Left kidney (tissue), 8 donors: ENCODE results near the gene THY1. TPM values are rescaled to one million over a fixed set of nuclear protein-coding genes. Genes with fewer than 3 reads are reported as not detected.
"Not testable (repeated sequence)": the region's sequence is repeated elsewhere in the genome, so short reads cannot be mapped to it uniquely, and the experiment has no call there.

Experiments used
- DNase-seq: peaks from one replicate; pipeline ENCODE4 v3.0.0-alpha.2; 2013
- long read RNA-seq, 8 donors: transcript quantifications; one replicate each; lab custom pipeline, GENCODE V29; 2026
- polyA plus RNA-seq: library from polyadenylated mRNA; unstranded; fragments of 120-200 nt; gene quantifications from one replicate; pipeline ENCODE4 v1.2.1, GENCODE V29; 2013; ENCODE audit not compliant: insufficient read length

THY1 gene
- 65.2 TPM for polyA plus RNA-seq
- long read RNA-seq, donor 1, transcript THY1-210 (1 exons, 2,427 nt): minor isoform, 9 of 61 reads
- long read RNA-seq, donor 1, transcript THY1-201 (4 exons, 3,556 nt): major isoform, 29 of 61 reads
- long read RNA-seq, donor 1, partial matches to known transcripts: 23 of 61 reads
- long read RNA-seq, donor 1, other reads (novel, unspliced or antisense): 0 of 61 reads
- long read RNA-seq, donor 2, transcript THY1-201 (4 exons, 3,556 nt): major isoform, 21 of 26 reads
- long read RNA-seq, donor 2, transcript THY1-210 (1 exons, 2,427 nt): minor isoform, 5 of 26 reads
- long read RNA-seq, donor 2, partial matches to known transcripts: 0 of 26 reads
- long read RNA-seq, donor 2, other reads (novel, unspliced or antisense): 0 of 26 reads
- long read RNA-seq, donor 3, transcript THY1-201 (4 exons, 3,556 nt): major isoform, 14 of 14 reads
- long read RNA-seq, donor 3, partial matches to known transcripts: 0 of 14 reads
- long read RNA-seq, donor 3, other reads (novel, unspliced or antisense): 0 of 14 reads
- long read RNA-seq, donor 4, transcript THY1-210 (1 exons, 2,427 nt): major isoform, 5 of 7 reads
- long read RNA-seq, donor 4, partial matches to known transcripts: 0 of 7 reads
- long read RNA-seq, donor 4, other reads (novel, unspliced or antisense): 0 of 7 reads
- long read RNA-seq, donor 5, transcript THY1-201 (4 exons, 3,556 nt): major isoform, 41 of 45 reads
- long read RNA-seq, donor 5, partial matches to known transcripts: 0 of 45 reads
- long read RNA-seq, donor 5, other reads (novel, unspliced or antisense): 0 of 45 reads
- long read RNA-seq, donor 6, transcript THY1-201 (4 exons, 3,556 nt): major isoform, 22 of 46 reads
- long read RNA-seq, donor 6, transcript THY1-210 (1 exons, 2,427 nt): minor isoform, 9 of 46 reads
- long read RNA-seq, donor 6, partial matches to known transcripts: 14 of 46 reads
- long read RNA-seq, donor 6, other reads (novel, unspliced or antisense): 0 of 46 reads
- long read RNA-seq, donor 7, transcript THY1-210 (1 exons, 2,427 nt): minor isoform, 9 of 71 reads
- long read RNA-seq, donor 7, transcript THY1-201 (4 exons, 3,556 nt): major isoform, 45 of 71 reads
- long read RNA-seq, donor 7, partial matches to known transcripts: 16 of 71 reads
- long read RNA-seq, donor 7, other reads (novel, unspliced or antisense): 0 of 71 reads
- long read RNA-seq, donor 8, transcript THY1-201 (4 exons, 3,556 nt): major isoform, 15 of 15 reads
- long read RNA-seq, donor 8, partial matches to known transcripts: 0 of 15 reads
- long read RNA-seq, donor 8, other reads (novel, unspliced or antisense): 0 of 15 reads

DNA sequence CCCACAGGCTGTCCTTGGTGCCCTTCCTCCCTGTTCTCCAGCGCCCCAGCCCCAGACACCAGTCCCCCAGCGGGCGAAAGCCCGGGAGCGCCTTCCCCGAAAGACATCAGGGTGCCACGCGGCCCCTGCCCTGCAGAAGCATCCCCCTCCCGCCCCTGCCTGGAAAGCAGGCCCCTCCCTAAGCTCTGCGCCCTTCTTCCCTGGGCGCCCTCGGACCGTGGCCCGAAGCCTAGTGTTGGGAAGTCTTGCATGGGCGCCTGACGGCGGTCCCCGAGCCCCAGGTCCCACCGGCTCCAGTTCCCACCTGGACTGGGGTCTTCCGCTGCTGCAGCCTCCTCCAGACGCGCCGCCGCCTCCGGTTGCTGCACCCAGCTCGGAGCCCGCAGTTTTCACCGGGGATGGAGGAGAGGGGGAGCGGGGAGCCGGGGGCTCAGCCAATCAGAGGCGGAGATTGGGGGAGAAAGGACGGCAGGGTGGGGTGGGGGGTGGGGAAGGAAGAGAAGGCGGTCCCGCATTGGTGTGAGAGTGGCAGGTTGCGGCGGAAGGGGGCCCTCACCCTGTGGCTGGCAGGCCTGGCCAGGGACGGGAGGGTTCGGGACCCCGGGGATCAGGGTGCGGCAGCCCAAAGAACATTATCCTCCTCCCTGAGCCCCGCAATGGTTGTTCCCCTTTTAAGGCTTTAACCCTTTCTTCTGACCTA is at the start of gene THY1:
Gene THY1 (minus strand): TSS at position 364 of the 700 bp plus-strand sequence. CDS start 2,267 bp downstream, outside the sequence.
- DNase-seq: no peak

DNA sequence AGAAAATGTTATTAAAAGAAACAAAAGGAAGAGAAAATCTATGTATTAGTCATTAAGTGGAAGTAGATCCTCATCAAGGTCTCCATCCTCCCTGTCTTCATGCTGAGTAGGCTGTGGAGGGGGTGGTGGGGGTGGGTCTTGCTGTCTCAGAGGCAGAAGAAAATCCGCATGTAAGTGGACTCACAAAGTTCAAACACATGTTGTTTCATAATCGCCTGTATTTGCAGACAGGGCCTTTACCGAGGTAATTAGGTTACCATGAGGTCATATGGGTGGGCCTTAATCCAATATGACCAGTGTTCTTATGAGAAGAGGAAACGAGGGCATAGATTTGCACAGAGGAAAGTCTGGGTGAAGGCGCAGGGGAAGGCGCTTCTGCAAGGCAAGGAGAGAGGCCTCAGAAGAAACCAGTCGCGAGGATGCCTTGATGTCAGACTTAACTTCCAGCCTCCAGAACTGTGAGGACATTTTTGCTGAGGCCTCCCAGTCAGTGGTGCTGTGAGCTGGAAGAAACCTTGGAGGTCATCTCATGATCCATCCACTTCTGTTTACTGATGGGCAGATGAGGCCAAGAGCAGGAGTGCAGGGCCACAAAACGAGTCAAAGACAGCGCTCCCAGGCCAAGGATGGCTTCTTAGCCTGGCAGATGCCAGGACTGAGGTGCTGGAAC is 49.3 kb upstream of the THY1 start:
- no peak for DNase-seq

DNA sequence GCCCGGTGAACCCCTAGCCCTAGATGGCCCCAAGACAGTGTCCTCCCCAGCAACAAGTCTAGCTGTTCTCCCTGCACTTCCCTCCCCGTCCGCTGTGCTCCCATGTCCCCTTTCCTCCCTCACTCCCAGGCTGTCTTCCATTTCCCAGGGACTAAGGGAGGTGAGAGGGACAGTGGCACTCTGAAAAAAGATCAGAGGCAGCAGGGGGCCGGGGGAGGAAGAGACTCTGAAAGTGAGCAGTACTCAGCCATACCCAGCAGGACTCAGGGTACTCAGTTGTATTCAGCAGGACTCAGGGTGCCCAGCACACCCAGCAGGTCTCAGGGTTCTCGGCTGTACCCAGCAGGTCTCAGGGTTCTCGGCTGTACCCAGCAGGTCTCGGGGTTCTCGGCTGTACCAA is 48.4 kb upstream of the THY1 start:
- DNase-seq: no peak

DNA sequence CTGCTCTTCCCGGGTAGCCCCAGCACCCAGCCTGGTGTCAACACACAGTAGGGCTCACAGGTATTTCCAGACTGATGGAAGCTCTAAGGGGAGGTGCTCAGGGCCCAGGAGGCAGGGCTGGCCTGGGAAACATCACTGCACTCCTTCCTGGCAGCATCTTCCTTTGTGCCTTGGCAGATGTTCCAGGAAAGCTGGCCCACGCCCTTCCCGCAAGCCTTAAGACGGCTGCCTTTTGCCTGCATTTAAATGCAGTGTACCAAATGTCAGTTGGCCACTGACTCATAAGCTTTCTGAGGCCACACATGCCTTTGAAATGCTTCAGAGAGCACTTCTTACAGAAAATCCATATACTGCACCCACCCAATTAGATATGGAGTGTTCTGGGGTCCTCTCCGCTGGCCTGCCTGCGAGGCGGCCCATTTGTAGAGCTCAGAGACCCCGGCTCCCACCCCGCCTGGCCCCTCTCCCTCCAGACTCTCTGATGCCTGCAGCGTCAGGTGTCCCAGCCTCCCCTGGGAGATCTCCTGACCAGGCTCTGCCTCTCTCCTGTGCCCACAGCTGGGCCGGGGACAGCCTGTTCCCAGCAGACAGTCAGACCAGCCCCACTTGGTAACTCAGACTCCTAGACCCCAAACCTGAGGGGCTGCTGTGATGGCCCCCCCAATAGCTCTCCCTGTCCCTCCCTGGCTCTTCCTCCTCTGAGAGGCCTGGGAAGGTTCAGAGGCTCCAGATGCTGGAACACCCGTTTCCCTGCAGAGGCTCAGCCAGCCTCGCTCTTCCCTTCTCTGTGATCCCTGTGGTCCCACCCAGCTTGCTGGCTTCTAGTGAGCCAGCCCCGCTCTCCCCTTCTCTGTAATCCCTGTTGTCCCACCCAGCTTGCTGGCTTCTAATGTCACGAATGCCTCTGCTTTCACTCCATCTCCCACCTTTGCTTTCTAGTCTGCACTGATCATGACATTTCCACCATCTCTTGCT is 47.6 kb upstream of the THY1 start:
- DNase-seq: no peak

DNA sequence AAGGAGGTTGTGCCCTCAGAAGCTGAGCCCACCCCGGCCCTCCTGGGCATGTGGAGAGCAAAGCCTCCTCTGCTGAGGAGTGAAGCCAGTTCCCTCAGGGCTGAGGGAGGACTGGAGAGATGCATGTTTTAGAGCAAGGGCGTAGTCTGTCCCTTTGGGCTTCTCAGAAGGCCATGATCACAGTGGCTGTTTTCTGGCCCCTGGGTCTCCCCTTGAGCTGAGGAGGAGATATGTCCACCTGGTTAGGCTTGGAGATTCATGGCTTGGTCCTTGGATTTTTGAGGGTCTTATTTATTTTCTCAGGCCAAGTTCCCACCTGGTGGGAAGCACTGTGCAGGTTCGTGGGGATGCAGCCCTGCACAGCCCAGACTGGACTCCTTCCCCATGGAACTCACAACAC is 46.5 kb upstream of the THY1 start:
- no peak for DNase-seq

DNA sequence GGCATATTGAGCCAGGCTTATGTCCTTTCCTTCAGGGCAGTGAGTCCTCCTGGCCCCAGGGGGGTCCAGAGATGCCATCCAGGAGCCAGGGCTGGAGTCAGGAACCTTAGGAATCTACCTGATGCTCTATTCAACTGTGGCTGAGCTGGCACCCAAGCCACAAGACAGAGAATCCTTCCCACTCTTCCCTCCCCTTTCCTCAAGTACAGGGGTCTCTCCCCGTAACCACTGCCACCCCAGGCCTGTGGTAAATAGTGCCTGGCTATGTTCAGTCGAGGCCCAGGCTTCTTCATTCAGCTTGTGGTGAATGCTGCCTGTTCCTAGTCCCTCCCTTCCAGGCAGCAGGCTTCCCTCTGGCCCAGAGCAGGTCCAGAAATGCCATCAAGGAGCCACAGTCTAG is 45.5 kb upstream of the THY1 start:
- DNase-seq: no peak

DNA sequence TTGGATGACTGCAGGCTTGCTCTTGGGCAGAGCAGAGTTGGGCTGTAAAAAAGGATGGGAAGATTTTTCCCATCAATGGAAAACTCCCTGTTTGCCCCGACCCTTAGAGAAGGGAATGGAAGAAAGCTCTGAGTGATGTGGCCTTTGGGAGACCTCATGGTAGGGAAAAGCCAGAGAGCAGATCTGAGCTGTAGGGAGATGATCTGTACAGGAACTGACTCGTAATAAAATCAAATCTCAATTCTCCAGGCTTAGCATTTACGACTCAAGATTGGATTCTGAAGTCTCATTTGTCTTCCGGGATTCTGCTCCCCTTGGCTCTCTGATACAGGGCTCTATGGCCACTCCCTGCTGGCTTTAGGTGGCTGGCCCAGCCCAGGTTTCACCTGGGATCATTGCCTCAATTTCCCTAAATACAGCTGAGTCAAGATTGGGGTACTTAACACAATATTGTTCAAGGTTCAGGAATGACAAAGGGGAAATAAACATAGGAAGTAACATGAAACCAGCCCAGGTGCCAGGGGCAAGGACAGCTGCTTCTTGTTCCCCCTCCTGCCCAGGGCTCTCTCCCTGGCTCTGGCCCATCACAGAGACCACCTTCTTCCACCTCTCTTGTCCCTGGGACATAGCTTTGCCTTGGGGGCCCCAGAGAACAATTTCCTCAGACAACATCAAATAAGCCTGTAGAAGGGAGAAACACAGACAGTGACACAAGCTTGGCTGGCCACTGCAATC is 38.4 kb upstream of the THY1 start:
- DNase-seq: no peak

DNA sequence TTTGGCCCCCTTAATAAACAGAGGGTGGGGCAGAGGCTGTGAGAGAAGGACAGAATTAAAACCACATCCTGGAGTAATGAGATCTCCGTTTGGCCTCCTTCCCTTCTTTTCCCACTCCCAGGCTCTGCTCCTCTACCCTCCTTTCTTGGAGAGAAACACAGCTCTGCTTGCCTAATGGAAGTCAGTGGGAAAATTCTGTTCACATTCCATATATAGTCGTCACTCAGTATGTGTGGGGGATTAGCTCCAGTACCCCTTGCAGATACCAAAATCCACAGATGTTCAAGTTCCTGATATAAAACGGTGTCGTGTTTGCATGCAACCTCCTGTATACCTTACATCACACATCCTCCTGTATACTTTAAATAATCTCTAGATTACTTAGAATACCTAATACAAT is 37.6 kb upstream of the THY1 start:
- DNase-seq: no peak

DNA sequence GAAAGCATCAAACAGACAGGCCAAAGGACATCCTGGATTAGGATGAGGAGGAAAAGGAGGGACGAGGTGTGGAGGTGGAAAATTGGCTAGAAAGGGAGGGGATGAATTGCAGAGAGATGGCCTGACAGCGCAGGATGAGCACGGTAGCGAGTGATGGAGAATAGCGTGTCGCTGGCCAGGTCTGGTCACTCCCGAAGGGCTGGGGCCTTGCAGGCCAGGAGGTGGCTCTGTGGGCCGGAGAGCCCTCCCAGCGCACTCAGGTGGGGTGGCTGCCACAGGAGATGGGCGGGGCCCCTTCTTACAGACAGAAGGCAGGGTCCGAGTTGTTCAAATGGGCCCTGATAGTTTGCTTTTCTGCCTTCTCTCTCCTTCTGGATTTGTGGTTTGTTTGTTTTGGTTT is 37.1 kb upstream of the THY1 start:
- DNase-seq: no peak

DNA sequence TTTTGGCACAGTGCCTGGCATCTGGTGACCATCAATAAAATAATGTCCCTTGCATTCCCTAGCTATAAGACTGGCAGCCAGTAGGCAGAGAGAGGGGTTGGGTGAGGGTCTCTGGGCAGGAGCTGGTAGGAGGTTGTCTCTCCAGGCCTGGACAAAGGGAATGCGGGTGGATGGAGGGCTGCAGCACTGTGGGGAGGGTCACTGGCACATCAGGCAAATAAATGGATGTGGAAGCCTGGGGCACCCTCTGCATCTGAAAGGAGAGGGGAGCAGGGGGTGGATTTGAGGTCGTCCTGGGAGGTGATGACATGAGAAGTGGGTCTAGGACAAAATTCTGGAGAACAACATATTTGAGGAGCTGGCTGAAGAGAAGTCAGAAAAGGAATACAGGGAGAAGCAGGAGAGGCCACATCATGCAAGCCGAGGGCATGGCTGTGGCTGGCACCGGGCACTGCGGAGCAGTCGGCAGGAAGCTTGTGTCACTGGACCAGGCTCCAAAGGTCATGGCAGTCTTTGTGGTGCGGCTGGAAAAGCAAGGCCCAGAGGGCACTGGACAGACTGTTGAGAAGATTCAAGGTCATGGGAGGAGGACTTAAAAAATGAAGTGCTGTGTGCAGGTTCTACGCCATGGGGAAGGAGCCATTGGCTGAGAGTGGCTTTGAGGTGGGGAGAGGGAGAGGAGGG is 36.5 kb upstream of the THY1 start:
- no peak for DNase-seq

DNA sequence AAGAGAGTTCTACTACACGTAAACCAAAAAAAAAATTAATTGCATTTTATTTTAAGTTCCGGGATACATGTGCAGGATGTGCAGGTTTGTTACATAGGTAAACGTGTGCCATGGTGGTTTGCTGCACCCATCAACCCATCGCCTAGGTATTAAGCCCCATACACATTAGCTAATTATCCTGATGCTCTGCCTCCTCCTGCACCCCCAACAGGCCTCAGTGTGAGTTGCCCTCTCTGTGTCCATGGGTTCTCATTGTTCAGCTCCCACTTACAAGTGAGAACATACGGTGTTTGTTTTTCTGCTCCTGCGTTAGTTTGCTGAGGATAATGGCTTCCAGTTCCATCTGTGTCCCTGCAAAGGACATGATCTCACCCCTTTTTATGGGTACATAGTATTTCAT is 32.7 kb upstream of the THY1 start:
- not testable (repeated sequence) for DNase-seq

DNA sequence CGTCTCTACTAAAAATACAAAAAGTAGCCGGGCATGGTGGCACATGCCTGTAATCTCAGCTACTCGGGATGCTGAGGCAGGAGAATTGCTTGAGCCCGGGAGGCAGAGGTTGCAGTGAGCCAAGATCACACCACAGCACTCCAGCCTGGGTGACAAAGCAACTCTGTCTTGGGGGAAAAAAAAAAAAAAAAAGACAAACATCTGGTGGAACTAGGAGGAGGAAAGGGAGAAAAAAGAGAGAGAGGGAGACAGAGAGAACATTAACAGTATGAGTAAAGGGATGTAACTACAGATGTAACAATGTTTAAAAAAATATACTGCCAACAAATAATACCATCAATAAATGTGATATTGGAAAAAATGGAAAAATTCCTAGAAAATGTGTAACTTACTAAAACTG is 32.3 kb upstream of the THY1 start:
- DNase-seq: not testable (repeated sequence)

DNA sequence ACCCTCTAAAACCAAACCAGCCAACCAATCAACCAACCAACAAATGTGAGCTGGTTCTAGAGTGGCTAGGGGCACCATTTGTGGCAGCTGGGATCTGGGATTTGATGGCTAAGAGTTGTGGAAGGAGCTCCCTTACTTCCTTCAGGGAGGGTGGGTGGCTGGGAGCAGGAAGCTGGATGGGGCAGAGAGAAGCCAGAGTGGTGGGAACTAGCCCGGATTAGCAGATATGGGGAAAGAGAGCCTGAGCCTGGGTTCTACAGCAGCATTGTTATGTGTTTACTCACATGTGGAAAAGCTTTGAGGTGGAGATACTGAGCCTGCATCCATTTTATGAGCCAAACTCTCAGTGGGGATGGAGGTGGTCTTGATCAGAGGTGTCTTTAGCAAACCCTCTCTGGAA is 30.9 kb upstream of the THY1 start:
- DNase-seq: no peak

DNA sequence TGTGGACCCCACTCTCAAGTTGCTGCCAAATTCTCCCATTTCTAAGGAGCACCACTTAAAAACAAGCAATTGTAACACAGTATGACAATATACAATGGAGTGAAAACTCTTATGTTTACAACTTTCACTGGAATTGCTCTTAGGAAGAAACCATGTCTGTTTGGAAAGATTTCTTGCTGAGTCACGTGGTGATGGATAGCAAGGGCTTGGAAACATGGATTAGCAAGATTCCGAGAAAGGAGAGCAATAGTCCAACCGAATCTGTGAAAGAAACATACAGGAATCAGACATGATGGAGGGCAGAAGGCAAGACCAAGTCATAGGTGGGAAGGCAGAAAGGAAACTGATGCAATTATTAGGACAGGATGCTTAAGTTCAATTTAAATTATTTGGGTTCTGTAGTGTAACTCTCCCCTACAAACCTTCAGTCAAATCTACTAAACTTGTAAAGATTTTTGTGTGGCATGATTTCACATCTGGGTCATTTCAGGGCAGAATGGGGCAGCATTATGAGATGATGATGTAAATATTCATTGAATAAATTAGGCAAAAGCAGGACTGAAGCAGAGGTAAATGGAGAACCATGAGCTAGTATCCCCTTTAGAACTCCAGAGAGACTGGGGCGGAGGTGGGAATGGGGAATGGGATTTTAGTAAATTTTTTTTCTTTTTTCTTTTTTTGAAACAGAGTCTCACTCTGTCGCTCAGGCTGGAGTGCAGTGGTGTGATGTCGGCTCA is 27.8 kb upstream of the THY1 start:
- DNase-seq: no peak

DNA sequence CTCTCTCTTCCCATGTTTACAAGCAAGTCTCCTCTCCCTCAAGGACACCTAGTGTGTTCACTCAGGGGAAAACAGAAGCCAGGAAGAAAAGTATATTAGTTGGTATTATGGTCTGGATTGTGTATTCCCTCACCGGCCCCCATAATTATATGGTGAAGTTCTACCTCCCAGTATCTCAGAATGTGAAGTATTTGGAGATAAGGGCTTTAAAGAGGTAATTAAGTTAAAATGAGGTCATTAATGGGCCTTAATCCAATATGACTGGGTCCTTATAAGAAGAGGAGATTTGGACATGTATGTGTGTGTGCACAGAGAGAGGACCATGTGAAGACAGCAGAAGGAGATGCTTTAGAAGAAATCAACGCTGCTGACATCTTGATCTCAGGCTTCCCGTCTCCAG is 26.5 kb upstream of the THY1 start:
- DNase-seq: no peak

DNA sequence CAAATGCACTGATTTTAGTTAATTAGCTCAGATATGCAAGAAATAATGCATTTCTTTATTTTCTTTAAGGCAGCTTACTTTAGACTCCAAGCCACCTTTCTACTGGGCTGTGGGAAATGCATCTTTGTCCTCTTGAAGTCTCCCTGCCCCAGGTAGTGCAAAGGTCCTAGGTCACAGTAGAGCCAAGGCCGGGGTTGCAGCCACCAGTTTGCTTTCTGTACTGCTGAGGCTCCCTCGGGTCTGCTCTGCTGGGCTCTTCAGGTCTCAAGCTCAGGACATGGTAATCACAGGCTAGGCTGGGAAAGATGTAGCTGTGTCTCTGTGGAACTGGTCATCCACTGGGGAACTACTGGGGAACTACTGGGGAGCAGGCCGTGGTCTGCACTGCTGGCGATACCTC is 25.4 kb upstream of the THY1 start:
- DNase-seq: no peak

DNA sequence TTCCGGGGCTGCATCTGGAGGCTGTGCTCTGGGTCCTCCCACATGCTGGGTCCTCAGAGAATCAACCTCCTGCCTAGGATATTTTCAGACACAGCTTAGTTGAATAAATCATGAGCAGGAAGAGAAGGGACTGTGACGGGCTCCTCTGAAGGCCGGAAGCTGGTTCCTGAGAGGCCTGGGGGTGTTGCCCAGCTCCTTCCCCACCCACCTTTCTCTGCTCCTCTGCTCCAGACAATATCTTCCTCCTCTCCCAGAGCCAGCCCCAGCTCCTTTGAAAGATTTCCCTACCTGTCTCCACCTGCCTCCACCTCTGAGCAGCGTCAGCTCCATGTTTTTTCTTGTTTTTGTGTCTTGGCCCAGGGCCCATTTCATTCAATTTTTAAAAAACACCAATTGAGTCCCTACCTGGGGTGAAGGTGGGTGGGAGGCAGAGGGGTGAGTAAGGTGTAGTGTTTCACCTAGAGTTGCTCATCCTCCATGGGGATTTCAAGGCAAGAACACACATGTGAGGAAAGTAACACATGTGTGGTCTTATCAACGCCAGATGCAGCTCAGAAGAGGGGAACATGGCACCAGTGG is 24.8 kb upstream of the THY1 start:
- DNase-seq: no peak
